Adipocyte (in vitro differentiated cells): ENCODE results near the gene NAE1.
"Not testable (repeated sequence)": the region's sequence is repeated elsewhere in the genome, so short reads cannot be mapped to it uniquely, and the experiment has no call there.

Source experiments
- DNase-seq: peaks from one replicate; pipeline ENCODE4 v3.0.0-alpha.2; 2015; ENCODE audit warnings: low read depth
- H3K27me3 ChIP-seq: replicated peaks from 2 replicates; pipeline ENCODE4 v1.7.0; 2013; ENCODE audit warnings: mild to moderate bottlenecking, low read length, moderate library complexity; ENCODE audit not compliant: control insufficient read depth, insufficient read depth
- H3K36me3 ChIP-seq: 2 replicates; pipeline ENCODE4 v1.7.0; 2013; ENCODE audit warnings: low read length, mild to moderate bottlenecking, moderate library complexity; ENCODE audit not compliant: control insufficient read depth, insufficient read depth, severe bottlenecking
- H3K4me1 ChIP-seq: 2 replicates; pipeline ENCODE4 v1.7.0; 2013; ENCODE audit warnings: mild to moderate bottlenecking, low read length, moderate library complexity; ENCODE audit not compliant: control insufficient read depth, insufficient read depth
- H3K4me3 ChIP-seq: 2 replicates; pipeline ENCODE4 v1.7.0; 2013; ENCODE audit warnings: mild to moderate bottlenecking, low read length, moderate library complexity
- H3K9ac ChIP-seq: 2 replicates; pipeline ENCODE4 v1.7.0; 2013; ENCODE audit warnings: mild to moderate bottlenecking, low read length, moderate library complexity
- H3K9me3 ChIP-seq: 2 replicates; pipeline ENCODE4 v1.7.0; 2013; ENCODE audit warnings: mild to moderate bottlenecking, low read length, moderate library complexity; ENCODE audit not compliant: control insufficient read depth

The NAE1 gene

DNA sequence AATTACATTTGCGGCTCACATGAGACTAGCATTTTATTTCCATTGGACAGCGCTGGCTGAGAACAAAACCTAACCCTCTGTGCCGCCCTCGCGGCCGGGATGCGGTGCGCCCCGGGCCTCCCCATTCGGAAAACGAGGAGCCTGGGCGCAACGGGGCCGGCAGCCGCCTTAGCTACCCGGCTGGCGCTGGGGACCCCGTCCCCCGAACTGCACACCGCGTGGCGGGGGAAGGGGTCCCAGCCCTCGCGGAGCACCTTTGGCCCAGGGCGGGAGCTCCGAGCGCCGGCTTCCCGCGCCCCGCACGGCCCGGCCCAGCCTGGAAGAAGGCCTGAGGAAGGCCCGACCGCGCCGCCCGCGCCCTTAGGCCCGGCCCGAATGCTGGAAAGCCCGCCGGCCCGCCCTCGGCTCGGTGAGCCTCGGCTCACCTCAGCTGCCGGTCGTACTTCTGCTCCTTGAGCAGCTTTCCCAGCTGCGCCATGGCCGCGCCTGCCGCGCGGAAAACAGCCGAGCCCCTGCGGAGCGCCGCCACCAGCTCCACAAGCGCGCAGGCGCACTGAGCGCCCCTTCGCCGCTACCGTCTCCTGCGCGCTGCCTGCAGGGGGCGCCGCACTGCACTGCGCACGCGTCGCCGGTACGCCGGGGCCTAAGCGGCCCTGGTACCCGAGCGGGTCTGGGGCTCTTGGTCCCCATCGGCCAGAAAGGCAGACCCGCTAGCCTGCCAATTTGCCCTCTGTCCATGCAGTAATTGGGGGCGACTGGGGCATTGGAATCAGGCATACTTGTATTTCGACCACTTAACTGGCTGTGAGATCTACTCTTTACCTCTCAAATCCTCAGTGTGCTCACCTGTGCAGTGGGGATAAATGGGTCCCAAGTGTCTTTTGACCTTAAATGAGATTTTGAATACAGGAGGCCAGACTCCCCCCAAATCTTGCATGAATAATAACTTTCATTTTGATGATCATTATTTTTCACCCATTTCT is at the start of gene NAE1:
Gene NAE1 (minus strand): TSS at position 555 of the 983 bp plus-strand sequence. CDS start 77 bp downstream, at position 478.
- H3K4me1 ChIP-seq, result peaks cover 12% of the 10 kb centered on the region

DNA sequence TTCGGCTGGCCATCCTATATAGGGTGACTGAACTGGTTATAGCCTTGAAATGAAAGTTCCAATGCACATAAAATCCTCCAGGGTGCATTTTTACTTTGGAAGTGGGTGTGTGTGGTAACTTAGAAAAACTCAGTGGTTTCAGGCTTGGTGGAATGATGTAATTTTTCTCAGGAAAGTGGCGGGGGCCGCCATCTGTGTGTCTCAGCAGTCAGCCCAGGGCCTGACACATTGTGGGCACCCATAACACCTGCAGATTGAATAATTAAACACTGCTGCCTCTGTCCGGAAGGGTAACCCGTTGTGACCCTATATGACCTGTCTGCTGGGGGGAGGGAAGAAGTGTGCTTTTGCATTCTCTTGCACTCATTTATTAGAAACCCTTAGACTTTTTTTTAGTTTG is 47.3 kb upstream of the NAE1 start:
- DNase-seq, result no peak
- H3K27me3 ChIP-seq, result no peaks in the 10 kb centered on the region
- H3K9me3 ChIP-seq, result no peaks in the 10 kb centered on the region
- H3K36me3 ChIP-seq, result no peaks in the 10 kb centered on the region
- H3K4me1 ChIP-seq, result peaks cover 38% of the 10 kb centered on the region
- H3K9ac ChIP-seq, result no peak overlapping the region
- H3K4me3 ChIP-seq, result no peak overlapping the region

More for the DNA sequence above, at the start of gene NAE1:
- DNase-seq, result peak; percentile 95
- peak within 1 kb of the TSS; percentile 92 for H3K9ac ChIP-seq
- H3K4me3 ChIP-seq, result peak within 1 kb of the TSS; percentile 86
- no peaks in the 10 kb centered on the region for H3K27me3 ChIP-seq
- peaks cover 20% of the 10 kb centered on the region for H3K36me3 ChIP-seq
- H3K9me3 ChIP-seq, result no peaks in the 10 kb centered on the region

- no peak overlapping the region for H3K4me3 ChIP-seq
- H3K27me3 ChIP-seq, result no peaks in the 10 kb centered on the region
- peak; percentile 77 for DNase-seq
- H3K9me3 ChIP-seq, result no peaks in the 10 kb centered on the region
- H3K36me3 ChIP-seq, result no peaks in the 10 kb centered on the region
- H3K4me1 ChIP-seq, result peaks cover 25% of the 10 kb centered on the region
- no peak overlapping the region for H3K9ac ChIP-seq
These were observed 43.5 kb upstream of the NAE1 start for GRCh38 chr16:66874079-66874775.

- Histone ChIP-seq H3K9ac (no peak overlapping the region), H3K36me3 (no peaks in the 10 kb centered on the region), H3K9me3 (no peaks in the 10 kb centered on the region), H3K4me3 (no peak overlapping the region), H3K27me3 (no peaks in the 10 kb centered on the region), H3K4me1 (peaks cover 25% of the 10 kb centered on the region)
- no peak for DNase-seq
These were observed 42.9 kb upstream of the NAE1 start for GRCh38 chr16:66873685-66874055.

- no peaks in the 10 kb centered on the region for H3K9me3 ChIP-seq
- peak overlapping the region; percentile 74 for H3K4me3 ChIP-seq
- peak; percentile 97 for DNase-seq
- H3K4me1 ChIP-seq, result peaks cover 22% of the 10 kb centered on the region
- H3K27me3 ChIP-seq, result no peaks in the 10 kb centered on the region
- peak overlapping the region; percentile 69 for H3K9ac ChIP-seq
- no peaks in the 10 kb centered on the region for H3K36me3 ChIP-seq
These were observed 42.3 kb upstream of the NAE1 start for GRCh38 chr16:66872943-66873684.

DNA sequence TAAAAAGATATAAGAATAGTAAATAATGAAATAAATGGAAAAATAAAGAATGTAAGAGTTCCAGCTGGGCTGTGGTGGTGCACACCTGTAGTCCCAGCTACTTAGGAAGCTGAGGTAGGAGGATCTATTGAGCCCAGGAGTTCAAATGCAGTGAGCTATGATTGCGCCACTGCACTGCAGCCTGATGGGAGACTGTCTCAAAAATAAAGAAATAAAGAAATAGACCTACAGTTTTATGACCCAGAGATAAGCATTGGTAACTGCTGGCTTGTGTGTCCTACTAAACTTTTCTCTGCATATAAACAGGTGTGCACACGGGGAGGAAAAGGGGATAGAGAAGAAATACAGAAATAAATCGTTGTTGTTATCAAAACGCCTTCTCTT is 41.8 kb upstream of the NAE1 start:
- Histone ChIP-seq H3K9ac (peak overlapping the region; percentile 69), H3K36me3 (no peaks in the 10 kb centered on the region), H3K4me3 (peak overlapping the region; percentile 74)

GRCh38 chr16:66871840-66872239 is 41.1 kb upstream of the NAE1 start:
- Histone ChIP-seq H3K4me3 (no peak overlapping the region), H3K4me1 (peaks cover 18% of the 10 kb centered on the region), H3K9me3 (no peaks in the 10 kb centered on the region), H3K9ac (no peak overlapping the region), H3K36me3 (no peaks in the 10 kb centered on the region), H3K27me3 (no peaks in the 10 kb centered on the region)
- DNase-seq, result no peak

More for the DNA sequence above, 41.8 kb upstream of the NAE1 start:
- Histone ChIP-seq H3K9me3 (no peaks in the 10 kb centered on the region), H3K27me3 (no peaks in the 10 kb centered on the region), H3K4me1 (peaks cover 18% of the 10 kb centered on the region)
- no peak for DNase-seq

DNA sequence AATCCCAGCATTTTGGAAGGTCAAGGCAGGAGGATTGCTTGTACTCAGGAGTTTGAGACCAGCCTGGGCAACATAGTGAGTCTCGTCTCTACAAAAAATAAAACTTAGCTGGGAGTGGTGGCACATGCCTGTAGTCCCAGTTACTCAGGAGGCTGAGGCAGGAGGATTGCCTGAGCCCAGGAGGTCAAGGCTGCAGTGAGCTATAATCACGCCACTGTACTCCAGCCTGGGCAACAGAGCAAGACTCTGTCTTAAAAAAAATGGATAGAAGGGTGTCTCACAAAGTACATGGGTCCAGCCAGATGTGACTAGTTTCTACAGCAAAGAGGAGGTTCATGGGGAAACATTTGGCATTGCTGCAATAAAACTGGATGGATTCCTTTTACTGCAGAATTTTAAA is 40.6 kb upstream of the NAE1 start:
- H3K9me3 ChIP-seq, DNase-seq, H3K27me3 ChIP-seq, H3K4me3 ChIP-seq, H3K36me3 ChIP-seq, H3K9ac ChIP-seq: not testable (repeated sequence)
- peaks cover 18% of the 10 kb centered on the region for H3K4me1 ChIP-seq

DNA sequence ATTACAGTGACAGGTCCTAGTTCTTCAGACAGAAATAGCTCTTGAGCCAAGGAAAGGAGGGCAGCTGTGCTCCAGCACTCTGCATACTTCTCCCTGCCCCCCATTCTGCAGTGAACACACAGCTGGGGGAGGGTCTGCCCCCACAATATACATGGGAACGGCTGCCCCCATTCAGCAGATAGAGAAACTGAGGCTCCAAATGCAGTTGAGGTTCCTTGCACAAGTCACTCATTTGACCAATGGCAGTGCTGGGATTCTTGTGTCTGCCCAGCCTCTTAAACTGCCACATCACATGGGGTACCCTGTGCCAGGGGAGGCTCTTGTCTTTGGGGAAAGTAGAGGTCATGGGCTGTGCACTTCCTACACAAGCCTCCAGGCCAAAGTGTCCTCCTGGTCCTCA is 38.6 kb upstream of the NAE1 start:
- no peaks in the 10 kb centered on the region for H3K9me3 ChIP-seq
- H3K27me3 ChIP-seq, result no peaks in the 10 kb centered on the region
- H3K4me1 ChIP-seq, result peaks cover 15% of the 10 kb centered on the region
- H3K36me3 ChIP-seq, result no peaks in the 10 kb centered on the region
- H3K4me3 ChIP-seq, result no peak overlapping the region
- H3K9ac ChIP-seq, result no peak overlapping the region
- no peak for DNase-seq

- H3K36me3 ChIP-seq, result no peaks in the 10 kb centered on the region
- H3K4me3 ChIP-seq, result no peak overlapping the region
- H3K9ac ChIP-seq, result no peak overlapping the region
- H3K9me3 ChIP-seq, result no peaks in the 10 kb centered on the region
- DNase-seq, result no peak
- peaks cover 4% of the 10 kb centered on the region for H3K4me1 ChIP-seq
- no peaks in the 10 kb centered on the region for H3K27me3 ChIP-seq
These were observed 32.9 kb upstream of the NAE1 start for GRCh38 chr16:66863707-66864106.

DNA sequence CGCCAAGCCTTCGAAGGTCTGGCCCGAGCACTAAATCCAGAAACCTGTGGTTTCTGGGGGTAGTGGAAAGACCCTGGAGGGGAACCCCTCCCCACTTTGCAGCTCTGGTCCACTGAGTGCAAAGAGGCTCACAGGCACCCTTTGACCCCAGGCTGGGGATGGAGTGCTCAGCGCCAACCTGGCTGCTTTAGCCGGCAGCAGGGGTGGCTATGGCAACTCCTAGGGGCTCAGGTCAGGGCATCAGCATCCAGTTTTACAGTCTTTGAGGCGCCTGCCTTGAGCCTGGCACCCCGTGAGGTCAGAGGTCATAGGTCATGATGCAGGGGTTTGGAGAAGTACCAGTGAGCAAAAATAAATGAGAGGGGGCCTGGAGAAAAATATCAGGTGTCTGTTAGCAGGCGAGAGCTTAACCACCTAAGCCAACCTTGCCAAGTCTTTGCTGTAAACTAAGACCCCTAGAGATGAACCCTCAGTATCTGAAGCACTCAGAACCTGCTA is 31.3 kb upstream of the NAE1 start:
- Histone ChIP-seq H3K9ac (no peak overlapping the region), H3K27me3 (no peaks in the 10 kb centered on the region), H3K4me3 (no peak overlapping the region), H3K36me3 (no peaks in the 10 kb centered on the region), H3K4me1 (peaks cover 4% of the 10 kb centered on the region), H3K9me3 (no peaks in the 10 kb centered on the region)
- no peak for DNase-seq
